HG02798 (cell line): ENCODE measurements around the gene PGGHG.

Experiments
- ATAC-seq: cut with Tn5 transposase; IDR thresholded peaks from one replicate; pipeline ENCODE4 v1.9.1; 2021; ENCODE audit warnings: mild to moderate bottlenecking; ENCODE audit not compliant: unreplicated experiment, poor library complexity

Gene PGGHG

GRCh38 chr11:268716-269145 lies 20.2 kb upstream of the PGGHG start:
- peak; percentile 52 for ATAC-seq

DNA sequence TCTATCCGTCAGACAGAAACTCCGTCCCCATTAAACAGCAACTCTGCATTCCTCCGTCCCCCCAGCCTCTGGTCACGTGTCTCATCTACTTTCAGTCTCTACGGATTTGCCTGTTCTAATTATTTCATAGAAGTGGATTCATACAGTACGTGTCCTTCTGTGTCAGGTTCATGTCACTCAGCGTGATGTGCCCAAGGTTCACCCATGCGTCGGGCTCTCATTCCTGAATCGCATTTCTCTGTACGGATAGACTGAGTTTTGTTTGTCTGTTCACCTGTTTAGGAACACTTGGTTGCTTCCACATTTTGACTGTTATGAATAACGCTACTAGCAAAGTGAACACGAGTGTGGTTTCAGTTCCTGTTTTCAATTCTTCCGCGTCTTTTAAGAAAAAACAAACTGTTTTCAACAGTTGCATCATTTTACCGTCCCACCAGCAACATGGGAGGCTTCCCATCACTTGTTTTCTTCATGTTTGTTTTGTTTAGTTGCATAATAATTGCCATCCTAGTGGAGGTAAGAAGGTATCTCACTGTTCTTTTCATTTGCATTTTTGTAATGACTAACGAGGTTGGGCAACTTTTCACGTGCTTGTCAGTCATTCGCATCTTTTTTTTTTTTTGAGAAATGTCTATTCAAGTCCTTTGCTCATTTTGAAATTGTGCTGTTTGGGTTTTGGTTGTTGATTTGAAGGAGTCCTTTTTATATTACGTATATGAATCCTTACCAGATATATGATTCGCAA lies 19.6 kb upstream of the PGGHG start:
- ATAC-seq: peak; percentile 78

GRCh38 chr11:270451-271318 lies 18.2 kb upstream of the PGGHG start:
- no peak for ATAC-seq

DNA sequence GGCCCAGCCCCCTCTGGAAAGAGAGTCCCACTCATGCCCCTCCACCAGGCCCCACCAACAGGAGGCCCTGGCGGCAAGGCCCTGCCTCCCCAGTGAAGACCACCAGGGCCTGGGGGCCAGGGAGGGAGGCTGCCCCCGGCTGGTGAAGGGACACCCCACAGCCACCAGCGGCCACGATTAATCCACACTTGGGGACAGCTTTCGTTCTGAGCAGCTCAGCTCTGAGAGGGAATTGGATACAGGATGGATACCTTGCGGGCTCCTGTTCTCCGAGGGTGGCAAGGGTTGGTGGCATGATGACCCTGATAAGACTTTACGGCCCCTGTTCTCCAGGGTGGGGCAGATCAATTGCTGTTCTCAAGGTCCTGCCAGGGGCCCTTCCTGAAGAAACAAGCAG lies 17.6 kb upstream of the PGGHG start:
- no peak for ATAC-seq

DNA sequence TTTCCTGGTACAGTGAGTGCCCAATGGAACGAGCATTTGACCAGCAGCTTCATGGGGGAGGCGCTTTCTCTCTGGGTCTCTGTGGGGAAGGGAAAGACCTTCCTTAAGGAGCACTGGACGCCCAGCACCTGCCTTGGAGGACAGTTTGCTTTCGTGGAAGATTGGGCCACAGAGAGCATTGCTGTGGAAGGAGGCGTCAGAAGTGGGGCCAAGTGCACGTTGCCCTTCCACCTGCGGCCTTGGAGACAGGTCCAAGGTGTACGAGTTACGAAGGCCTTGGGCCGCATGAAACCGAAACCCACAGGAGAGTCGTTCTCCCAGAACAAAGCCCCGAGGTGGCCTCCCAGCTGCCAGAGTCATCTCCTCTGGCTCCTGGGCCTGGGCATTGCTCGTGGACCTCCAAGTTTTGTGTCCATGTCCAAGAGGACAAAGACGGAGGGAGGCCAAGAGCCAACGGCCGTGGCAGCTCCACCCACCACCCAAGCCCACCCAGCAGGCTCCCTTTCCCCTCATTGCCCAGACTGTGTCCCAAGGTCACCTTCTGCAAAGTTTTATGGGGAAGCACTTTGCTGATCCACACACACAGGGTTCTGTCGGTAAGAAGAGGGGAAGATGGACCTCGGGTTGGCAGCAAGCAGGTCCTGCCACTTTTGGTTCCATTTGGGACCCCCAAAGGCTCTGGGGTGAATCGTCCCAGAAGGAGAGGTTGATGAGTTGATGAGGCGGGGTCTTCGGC lies 16.6 kb upstream of the PGGHG start:
- no peak for ATAC-seq

- no peak for ATAC-seq
Observed at GRCh38 chr11:272931-273198, 16.1 kb upstream of the PGGHG start.

- no peak for ATAC-seq
Observed at GRCh38 chr11:276219-276618, 12.7 kb upstream of the PGGHG start.

DNA sequence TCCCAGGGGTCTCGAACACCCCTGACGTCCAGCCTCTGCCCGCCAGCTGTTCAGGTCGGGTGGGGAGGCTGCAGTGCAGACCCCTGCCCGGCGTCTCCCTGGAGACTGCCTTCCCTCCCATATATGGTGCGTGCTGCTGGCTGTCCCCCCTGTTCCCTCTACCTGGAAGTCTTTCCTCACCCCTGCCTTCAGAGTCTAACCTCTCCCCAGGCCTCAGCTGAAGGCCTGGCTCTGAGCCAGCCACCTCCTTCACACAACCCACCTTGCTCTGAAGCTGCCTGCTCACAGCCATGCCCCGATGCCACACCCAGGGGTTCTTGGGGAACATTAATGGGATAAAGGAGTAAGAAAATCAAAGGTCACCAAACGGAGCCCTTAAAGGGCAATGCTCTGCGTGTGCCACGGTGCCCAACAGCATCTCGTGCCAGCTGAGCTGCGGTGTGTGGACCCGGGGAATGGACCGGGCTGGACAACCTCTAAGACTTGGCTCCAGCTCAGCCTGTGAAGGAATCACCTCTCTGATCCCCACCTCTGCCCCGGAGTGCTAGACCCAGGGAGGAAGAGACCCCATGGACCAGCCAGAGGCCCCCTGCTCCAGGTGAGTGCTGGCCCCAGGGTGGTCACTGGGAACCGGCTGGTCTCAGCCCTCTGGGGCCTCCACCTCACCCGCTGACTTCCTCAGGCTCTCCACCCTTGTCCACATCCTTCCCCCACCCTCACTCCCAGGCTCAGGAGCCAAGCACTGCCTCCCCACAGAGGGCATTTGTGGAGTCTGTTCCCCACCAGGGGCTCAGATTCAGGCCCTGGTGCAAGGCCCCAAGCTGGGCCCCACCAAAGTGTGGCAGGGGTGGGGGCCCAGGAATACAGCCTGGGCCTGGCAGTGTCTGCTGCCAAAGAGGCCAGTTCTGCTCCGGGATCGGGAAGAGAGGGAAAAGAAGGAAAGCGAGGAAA lies 10.7 kb upstream of the PGGHG start, which contains the start of gene NLRP6:
TSS of gene NLRP6 (plus strand) at position 407 of the 951 bp plus-strand sequence. CDS start at position 570, 163 bp downstream.
- ATAC-seq: no peak

- no peak for ATAC-seq
Observed at GRCh38 chr11:279040-279965, 9.6 kb upstream of the PGGHG start.

DNA sequence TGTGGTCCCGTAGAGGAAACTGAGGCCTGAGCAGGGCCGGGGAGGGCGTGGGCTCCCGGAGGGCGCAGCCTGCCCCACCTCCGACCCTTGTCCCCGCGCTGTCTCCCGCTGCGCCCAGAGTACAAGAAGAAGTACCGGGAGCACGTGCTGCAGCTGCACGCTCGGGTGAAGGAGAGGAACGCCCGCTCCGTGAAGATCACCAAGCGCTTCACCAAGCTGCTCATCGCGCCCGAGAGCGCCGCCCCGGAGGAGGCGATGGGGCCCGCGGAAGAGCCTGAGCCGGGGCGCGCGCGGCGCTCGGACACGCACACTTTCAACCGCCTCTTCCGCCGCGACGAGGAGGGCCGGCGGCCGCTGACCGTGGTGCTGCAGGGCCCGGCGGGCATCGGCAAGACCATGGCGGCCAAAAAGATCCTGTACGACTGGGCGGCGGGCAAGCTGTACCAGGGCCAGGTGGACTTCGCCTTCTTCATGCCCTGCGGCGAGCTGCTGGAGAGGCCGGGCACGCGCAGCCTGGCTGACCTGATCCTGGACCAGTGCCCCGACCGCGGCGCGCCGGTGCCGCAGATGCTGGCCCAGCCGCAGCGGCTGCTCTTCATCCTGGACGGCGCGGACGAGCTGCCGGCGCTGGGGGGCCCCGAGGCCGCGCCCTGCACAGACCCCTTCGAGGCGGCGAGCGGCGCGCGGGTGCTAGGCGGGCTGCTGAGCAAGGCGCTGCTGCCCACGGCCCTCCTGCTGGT lies 8.8 kb upstream of the PGGHG start:
- ATAC-seq: no peak

DNA sequence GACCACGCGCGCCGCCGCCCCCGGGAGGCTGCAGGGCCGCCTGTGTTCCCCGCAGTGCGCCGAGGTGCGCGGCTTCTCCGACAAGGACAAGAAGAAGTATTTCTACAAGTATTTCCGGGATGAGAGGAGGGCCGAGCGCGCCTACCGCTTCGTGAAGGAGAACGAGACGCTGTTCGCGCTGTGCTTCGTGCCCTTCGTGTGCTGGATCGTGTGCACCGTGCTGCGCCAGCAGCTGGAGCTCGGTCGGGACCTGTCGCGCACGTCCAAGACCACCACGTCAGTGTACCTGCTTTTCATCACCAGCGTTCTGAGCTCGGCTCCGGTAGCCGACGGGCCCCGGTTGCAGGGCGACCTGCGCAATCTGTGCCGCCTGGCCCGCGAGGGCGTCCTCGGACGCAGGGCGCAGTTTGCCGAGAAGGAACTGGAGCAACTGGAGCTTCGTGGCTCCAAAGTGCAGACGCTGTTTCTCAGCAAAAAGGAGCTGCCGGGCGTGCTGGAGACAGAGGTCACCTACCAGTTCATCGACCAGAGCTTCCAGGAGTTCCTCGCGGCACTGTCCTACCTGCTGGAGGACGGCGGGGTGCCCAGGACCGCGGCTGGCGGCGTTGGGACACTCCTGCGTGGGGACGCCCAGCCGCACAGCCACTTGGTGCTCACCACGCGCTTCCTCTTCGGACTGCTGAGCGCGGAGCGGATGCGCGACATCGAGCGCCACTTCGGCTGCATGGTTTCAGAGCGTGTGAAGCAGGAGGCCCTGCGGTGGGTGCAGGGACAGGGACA lies 8.0 kb upstream of the PGGHG start:
- no peak for ATAC-seq

DNA sequence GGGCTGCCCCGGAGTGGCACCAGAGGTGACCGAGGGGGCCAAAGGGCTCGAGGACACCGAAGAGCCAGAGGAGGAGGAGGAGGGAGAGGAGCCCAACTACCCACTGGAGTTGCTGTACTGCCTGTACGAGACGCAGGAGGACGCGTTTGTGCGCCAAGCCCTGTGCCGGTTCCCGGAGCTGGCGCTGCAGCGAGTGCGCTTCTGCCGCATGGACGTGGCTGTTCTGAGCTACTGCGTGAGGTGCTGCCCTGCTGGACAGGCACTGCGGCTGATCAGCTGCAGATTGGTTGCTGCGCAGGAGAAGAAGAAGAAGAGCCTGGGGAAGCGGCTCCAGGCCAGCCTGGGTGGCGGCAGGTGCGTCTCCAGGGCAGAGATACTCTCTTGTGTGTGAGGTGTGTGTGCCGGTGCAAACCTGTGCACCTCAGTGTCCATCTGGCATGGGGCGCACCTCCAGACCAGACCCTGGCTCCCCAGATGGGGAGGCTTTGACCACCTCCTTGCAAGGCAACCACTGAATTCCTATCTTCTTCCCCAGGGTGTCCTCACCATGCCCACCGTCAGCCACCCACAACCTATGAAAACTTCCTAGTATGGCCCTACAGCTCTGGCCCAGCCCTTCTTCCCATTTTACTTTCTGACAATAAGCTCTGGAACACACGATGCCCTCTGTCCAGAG lies 7.3 kb upstream of the PGGHG start:
- ATAC-seq: no peak

DNA sequence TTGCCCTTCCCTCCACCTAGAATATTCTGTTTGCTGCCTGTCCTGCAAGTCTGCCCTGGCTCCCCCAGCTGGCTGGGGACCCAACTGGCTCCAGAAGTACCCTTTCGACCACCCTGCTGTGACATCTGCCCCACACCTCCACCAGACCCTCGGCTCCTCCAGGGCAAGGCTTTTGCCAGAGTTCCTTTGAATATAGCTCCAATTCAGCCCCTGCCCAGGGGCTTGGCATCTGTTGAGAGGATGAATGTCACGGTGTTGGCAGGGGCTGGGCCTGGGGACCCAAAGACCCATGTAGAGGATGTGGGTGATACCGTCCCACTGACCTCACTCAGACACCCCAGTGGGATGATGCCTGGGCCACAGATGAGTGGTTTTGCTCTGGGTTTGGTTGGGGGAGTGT lies 6.8 kb upstream of the PGGHG start:
- ATAC-seq: no peak

DNA sequence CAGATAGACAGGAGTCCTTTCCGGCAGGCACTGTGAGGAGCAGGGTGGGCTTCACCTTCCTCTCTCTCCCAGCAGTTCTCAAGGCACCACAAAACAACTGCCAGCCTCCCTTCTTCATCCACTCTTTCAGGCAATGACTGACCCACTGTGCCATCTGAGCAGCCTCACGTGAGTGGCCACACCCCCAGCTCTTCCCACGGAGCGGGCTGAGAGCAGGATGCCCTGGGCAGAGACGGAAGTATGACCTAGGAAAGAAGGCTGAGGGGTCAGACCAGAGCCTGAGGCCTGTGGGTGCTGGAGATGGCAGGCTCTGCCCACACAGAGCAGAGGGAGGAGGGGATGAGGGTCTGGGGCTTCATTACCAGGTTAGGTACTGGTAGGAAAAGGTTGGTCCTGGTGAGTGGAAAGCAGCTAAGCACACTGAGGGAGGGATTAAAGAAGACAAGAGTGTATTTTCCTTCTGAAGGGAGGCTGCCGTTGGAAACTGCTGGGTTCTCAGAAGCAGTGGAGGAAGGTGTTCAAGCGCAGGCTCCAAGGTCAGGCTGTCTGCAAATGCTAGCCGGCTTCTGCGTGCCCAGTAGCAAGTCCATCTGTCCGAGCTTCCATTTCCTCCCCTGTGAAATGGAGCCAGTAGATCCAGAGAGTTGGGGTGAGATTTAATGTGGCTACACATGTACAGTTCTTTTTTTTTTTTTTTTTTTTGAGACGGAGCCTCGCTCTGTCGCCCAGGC lies 6.1 kb upstream of the PGGHG start:
- ATAC-seq: no peak

DNA sequence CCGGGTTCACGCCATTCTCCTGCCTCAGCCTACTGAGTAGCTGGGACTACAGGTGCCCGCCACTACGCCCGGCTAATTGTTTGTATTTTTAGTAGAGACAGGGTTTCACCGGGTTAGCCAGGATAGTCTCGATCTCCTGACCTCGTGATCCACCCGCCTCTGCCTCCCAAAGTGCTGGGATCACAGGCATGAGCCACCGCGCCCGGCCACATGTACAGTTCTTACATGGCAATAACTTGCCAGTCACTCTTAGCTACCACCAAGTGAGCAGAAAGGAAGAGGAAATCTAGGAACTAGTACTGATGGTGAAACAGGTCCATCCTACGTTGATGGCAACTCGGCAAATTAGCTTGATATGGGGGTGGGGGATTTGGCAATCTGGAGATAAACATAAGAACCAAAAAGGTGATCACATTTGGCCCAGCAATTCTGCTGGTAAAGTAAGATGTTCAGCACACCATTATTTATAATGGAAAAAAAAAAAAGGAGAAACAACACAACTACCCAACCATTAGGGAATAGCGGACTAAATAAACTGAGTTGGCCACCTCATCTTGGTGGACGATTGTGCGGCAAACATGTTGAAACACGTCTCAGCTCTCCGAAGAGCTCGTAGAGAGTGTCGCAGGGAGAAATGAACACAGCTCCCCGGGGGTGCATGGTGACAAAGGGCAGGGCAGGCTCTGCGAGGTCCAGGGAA lies 5.4 kb upstream of the PGGHG start:
- ATAC-seq: no peak
